ENCODE data around the gene AP1AR. TPM values are rescaled to one million over a fixed set of nuclear protein-coding genes. Genes with fewer than 3 reads are reported as not detected.

Gene AP1AR
- total RNA-seq, 2 donors from 2014 or later: 21.6 to 33.2 TPM

- Mint-ChIP-seq H3K36me3 (ENCODE audit: insufficient read depth in 2 of 2) (peaks cover 2 to 3% of the 10 kb centered on the region in 2 donors), H3K4me3 (no peak overlapping the region), H3K9me3 (no peaks in the 10 kb centered on the region), H3K27me3 (ENCODE audit: low read depth) (no peaks in the 10 kb centered on the region), H3K27ac (peak overlapping the region; percentile 2), H3K4me1 (ENCODE audit: low read depth) (peaks cover 35% of the 10 kb centered on the region)
- ATAC-seq (replicated peaks in 1 of 2) (no peak), DNase-seq (no peak)
These were observed 4.5 kb downstream of the AP1AR start for GRCh38 chr4:112236040-112236439.

- H3K27ac Mint-ChIP-seq: no peak overlapping the region
- H3K4me1 Mint-ChIP-seq (ENCODE audit: low read depth): peaks cover 32% of the 10 kb centered on the region
- no peaks in the 10 kb centered on the region for H3K9me3 Mint-ChIP-seq
- no peak for DNase-seq
- H3K36me3 Mint-ChIP-seq (ENCODE audit: insufficient read depth in 2 of 2): peaks cover 2 to 7% of the 10 kb centered on the region in 2 donors
- H3K27me3 Mint-ChIP-seq (ENCODE audit: low read depth): no peaks in the 10 kb centered on the region
- peak; percentile 78 to 80 for ATAC-seq (replicated peaks in 1 of 2)
- no peak overlapping the region for H3K4me3 Mint-ChIP-seq
These were observed 7.2 kb downstream of the AP1AR start for GRCh38 chr4:112238833-112239232.

DNA sequence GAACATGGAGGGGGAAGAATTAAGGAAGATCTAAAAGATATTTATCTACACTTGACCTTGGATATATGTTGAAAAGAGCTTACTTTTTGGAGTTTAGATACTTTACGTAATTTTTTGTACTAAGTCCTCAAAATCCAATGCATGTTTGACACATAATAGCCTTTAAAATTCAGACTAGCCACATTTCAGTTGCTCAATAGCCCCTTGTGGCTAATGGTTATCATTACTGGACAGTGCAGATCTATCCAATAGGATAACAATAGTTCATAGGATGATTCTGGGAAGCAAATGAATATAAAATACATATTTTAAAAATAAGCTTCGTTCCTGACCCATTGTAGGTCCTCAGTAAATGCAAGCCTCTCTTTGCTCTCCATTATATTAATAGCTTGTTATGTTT, 13.8 kb downstream of the AP1AR start:
- no peak for ATAC-seq (replicated peaks in 1 of 2)
- H3K4me1 Mint-ChIP-seq (ENCODE audit: low read depth): peaks cover 9% of the 10 kb centered on the region
- H3K27me3 Mint-ChIP-seq (ENCODE audit: low read depth): no peaks in the 10 kb centered on the region
- H3K4me3 Mint-ChIP-seq: no peak overlapping the region
- no peak for DNase-seq
- H3K27ac Mint-ChIP-seq: no peak overlapping the region
- no peaks in the 10 kb centered on the region for H3K9me3 Mint-ChIP-seq
- H3K36me3 Mint-ChIP-seq (ENCODE audit: insufficient read depth in 2 of 2): peaks cover 2 to 4% of the 10 kb centered on the region in 2 donors

DNA sequence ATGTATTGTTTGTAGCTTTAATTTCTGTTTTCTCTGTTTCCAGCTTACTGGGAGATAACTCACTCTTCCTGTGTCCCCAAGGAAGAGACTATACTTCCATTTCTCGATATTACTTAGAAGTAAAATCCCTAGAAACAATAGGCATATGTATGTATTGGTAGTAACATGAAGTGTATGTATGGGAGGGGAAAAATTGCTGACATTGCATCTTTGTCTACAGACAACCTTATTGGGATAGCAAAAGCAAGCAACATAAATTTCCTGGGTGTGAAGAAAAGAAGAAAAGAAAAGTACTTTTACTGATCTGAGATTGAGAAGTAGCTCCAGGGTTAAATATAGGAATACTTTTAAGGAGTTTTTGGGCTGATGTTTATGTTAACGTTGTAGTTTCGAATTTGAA, 15.4 kb downstream of the AP1AR start:
- Mint-ChIP-seq H3K27me3 (ENCODE audit: low read depth) (no peaks in the 10 kb centered on the region), H3K27ac (peak overlapping the region; percentile 75), H3K4me1 (ENCODE audit: low read depth) (peaks cover 9% of the 10 kb centered on the region), H3K4me3 (no peak overlapping the region), H3K36me3 (ENCODE audit: insufficient read depth in 2 of 2) (peaks cover 2 to 4% of the 10 kb centered on the region in 2 donors), H3K9me3 (no peaks in the 10 kb centered on the region)
- ATAC-seq (replicated peaks in 1 of 2) (no peak), DNase-seq (no peak)

DNA sequence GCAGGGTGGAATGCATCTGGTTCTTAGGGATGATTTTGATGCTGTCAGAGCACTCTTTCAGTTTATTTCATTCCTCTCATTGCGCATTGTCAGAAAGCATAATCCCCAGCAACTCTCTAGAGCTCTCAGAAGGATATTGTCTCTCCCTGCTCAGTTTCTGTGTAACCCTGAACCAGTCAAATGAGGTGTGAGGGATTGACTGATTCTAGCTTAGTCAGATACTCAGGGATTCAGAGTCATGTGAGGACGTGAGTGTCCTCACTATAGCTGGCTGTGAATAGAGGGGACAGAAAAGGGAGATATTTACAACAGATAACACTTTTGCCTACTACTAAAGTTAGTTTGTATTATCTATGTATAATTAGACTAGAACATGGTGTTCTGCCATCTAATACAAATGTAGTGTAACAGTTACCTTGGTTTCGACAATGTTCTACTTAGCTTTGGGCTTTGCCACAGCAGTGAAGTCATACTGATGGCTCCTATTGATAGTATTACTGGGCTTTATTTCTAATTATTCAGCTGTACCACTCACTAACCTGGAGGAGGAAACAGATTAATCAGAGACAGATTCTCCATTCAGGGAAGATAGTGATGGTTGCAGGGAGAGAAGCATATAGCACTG, 19.5 kb downstream of the AP1AR start:
- H3K36me3 Mint-ChIP-seq (ENCODE audit: insufficient read depth in 2 of 2): no peaks in the 10 kb centered on the region
- peak in 1 of 2 donors; percentile 67 for ATAC-seq (replicated peaks in 1 of 2)
- no peaks in the 10 kb centered on the region for H3K27me3 Mint-ChIP-seq (ENCODE audit: low read depth)
- no peak overlapping the region for H3K4me3 Mint-ChIP-seq
- DNase-seq: no peak
- H3K27ac Mint-ChIP-seq: no peak overlapping the region
- no peaks in the 10 kb centered on the region for H3K4me1 Mint-ChIP-seq (ENCODE audit: low read depth)
- no peaks in the 10 kb centered on the region for H3K9me3 Mint-ChIP-seq

- ATAC-seq (replicated peaks in 1 of 2): no peak
- Mint-ChIP-seq H3K4me3 (no peak overlapping the region), H3K9me3 (no peaks in the 10 kb centered on the region), H3K27ac (no peak overlapping the region), H3K4me1 (ENCODE audit: low read depth) (no peaks in the 10 kb centered on the region), H3K36me3 (ENCODE audit: insufficient read depth in 2 of 2) (no peaks in the 10 kb centered on the region), H3K27me3 (ENCODE audit: low read depth) (no peaks in the 10 kb centered on the region)
- no peak for DNase-seq
These were observed 20.6 kb downstream of the AP1AR start for GRCh38 chr4:112252234-112252633.

DNA sequence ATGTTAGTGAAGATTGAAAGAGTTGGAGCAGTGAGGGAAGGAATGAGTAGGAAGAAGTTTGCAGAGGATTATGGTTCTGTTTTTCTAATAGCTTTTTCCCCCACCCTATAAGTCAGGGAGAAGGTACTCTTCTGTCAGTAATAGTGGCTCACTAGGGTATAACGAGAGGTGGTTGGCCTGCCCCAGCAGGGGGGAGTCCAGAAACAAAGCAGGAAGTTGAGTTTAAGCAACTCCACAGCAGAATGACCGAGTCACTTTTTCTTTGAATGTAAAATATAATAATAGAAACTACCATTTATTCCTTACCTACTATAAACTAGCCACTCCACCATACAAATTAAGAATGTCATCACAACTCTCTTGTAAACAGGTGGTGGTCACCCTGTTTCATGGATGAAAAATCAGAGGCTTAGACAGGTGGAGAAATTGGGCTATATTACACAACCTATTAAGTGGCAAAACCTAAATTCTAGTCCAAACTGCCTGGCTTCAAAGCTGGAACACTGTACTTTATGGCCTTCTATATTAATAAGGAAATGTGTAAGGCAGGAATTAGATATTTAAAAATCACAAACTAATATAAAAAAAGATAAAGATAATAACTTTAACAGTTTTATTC, 21.9 kb downstream of the AP1AR start:
- Mint-ChIP-seq H3K4me1 (ENCODE audit: low read depth) (no peaks in the 10 kb centered on the region), H3K4me3 (no peak overlapping the region), H3K27ac (no peak overlapping the region), H3K27me3 (ENCODE audit: low read depth) (no peaks in the 10 kb centered on the region), H3K9me3 (no peaks in the 10 kb centered on the region), H3K36me3 (ENCODE audit: insufficient read depth in 2 of 2) (no peaks in the 10 kb centered on the region)
- ATAC-seq (replicated peaks in 1 of 2) (no peak), DNase-seq (no peak)

- no peak overlapping the region for H3K27ac Mint-ChIP-seq
- ATAC-seq (replicated peaks in 1 of 2): no peak
These were observed 25.5 kb downstream of the AP1AR start for GRCh38 chr4:112257098-112257497.

GRCh38 chr4:112266823-112267222, 35.2 kb downstream of the AP1AR start:
- ATAC-seq (replicated peaks in 1 of 2) (no peak), DNase-seq (no peak)
- peak overlapping the region; percentile 82 for H3K27ac Mint-ChIP-seq
- H3K4me3 Mint-ChIP-seq: no peak overlapping the region
- H3K27me3 Mint-ChIP-seq (ENCODE audit: low read depth): no peaks in the 10 kb centered on the region
- H3K4me1 Mint-ChIP-seq (ENCODE audit: low read depth): peaks cover 35% of the 10 kb centered on the region
- H3K9me3 Mint-ChIP-seq: no peaks in the 10 kb centered on the region
- peaks cover 4 to 5% of the 10 kb centered on the region in 2 donors for H3K36me3 Mint-ChIP-seq (ENCODE audit: insufficient read depth in 2 of 2)

More at GRCh38 chr4:112257098-112257497, 25.5 kb downstream of the AP1AR start:
- H3K9me3 Mint-ChIP-seq: no peaks in the 10 kb centered on the region
- no peak for DNase-seq
- peaks cover 0 to 1% of the 10 kb centered on the region in 2 donors for H3K36me3 Mint-ChIP-seq (ENCODE audit: insufficient read depth in 2 of 2)
- H3K4me1 Mint-ChIP-seq (ENCODE audit: low read depth): no peaks in the 10 kb centered on the region
- H3K27me3 Mint-ChIP-seq (ENCODE audit: low read depth): no peaks in the 10 kb centered on the region
- no peak overlapping the region for H3K4me3 Mint-ChIP-seq

GRCh38 chr4:112270051-112270450, 38.5 kb downstream of the AP1AR start:
- H3K4me1 Mint-ChIP-seq (ENCODE audit: low read depth): peaks cover 68% of the 10 kb centered on the region
- peak overlapping the region; percentile 86 for H3K27ac Mint-ChIP-seq
- no peaks in the 10 kb centered on the region for H3K9me3 Mint-ChIP-seq

GRCh38 chr4:112270640-112271421, 39.2 kb downstream of the AP1AR start:
- Mint-ChIP-seq H3K4me3 (peak overlapping the region; percentile 23 to 47), H3K36me3 (ENCODE audit: insufficient read depth in 2 of 2) (peaks cover 9 to 12% of the 10 kb centered on the region in 2 donors), H3K27me3 (ENCODE audit: low read depth) (no peaks in the 10 kb centered on the region), H3K4me1 (ENCODE audit: low read depth) (peaks cover 76% of the 10 kb centered on the region), H3K27ac (peak overlapping the region; percentile 86), H3K9me3 (no peaks in the 10 kb centered on the region)
- ATAC-seq (replicated peaks in 1 of 2): peak; percentile 76 to 77
- peak in 1 of 2 donors; percentile 23 for DNase-seq

More at GRCh38 chr4:112270051-112270450, 38.5 kb downstream of the AP1AR start:
- peak overlapping the region in 1 of 2 donors; percentile 47 for H3K4me3 Mint-ChIP-seq
- H3K36me3 Mint-ChIP-seq (ENCODE audit: insufficient read depth in 2 of 2): peaks cover 7% of the 10 kb centered on the region in 2 donors
- ATAC-seq (replicated peaks in 1 of 2): no peak
- DNase-seq: no peak
- H3K27me3 Mint-ChIP-seq (ENCODE audit: low read depth): no peaks in the 10 kb centered on the region

DNA sequence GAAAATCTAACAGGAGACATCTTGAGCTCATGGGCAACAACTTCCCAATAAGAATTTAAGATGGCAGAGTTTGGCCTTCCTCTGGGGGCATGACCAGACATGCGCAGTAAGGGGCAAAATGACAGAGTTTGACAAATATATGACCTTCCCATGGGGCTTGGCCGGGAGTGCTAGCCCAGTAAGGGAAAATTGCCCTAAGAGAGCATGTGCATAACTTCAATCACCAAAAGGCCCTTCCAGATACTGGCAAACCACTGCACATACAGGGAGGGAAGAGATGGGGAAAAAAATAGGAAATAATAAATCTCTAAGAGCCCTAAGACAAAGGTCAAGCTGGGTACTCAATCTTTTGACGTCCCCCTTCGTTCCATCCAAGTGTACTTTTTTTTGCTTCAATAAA, 40.7 kb downstream of the AP1AR start:
- Mint-ChIP-seq H3K36me3 (ENCODE audit: insufficient read depth in 2 of 2) (peaks cover 15 to 24% of the 10 kb centered on the region in 2 donors), H3K27me3 (ENCODE audit: low read depth) (no peaks in the 10 kb centered on the region)
- no peak for ATAC-seq (replicated peaks in 1 of 2)

GRCh38 chr4:112274959-112275358, 43.4 kb downstream of the AP1AR start:
- Mint-ChIP-seq H3K27me3 (ENCODE audit: low read depth) (no peaks in the 10 kb centered on the region), H3K27ac (peak overlapping the region; percentile 58), H3K36me3 (ENCODE audit: insufficient read depth in 2 of 2) (peaks cover 21 to 36% of the 10 kb centered on the region in 2 donors), H3K9me3 (no peaks in the 10 kb centered on the region), H3K4me1 (ENCODE audit: low read depth) (peaks cover 94% of the 10 kb centered on the region), H3K4me3 (peak overlapping the region; percentile 33 to 53)
- DNase-seq (no peak), ATAC-seq (replicated peaks in 1 of 2) (no peak)

More for the DNA sequence above, 40.7 kb downstream of the AP1AR start:
- H3K27ac Mint-ChIP-seq: no peak overlapping the region
- DNase-seq: no peak
- H3K4me1 Mint-ChIP-seq (ENCODE audit: low read depth): peaks cover 79% of the 10 kb centered on the region
- peak overlapping the region in 1 of 2 donors; percentile 9 for H3K4me3 Mint-ChIP-seq
- no peaks in the 10 kb centered on the region for H3K9me3 Mint-ChIP-seq

Measured in activated T-cell treated with anti-CD3 and anti-CD28 coated beads, Interleukin-2, amount 50 U/mL, for 72 hours (primary cell).